Measurements from ENCODE around the gene CCDC33. TPM values are rescaled to one million over a fixed set of nuclear protein-coding genes. Genes with fewer than 3 reads are reported as not detected.

Gene CCDC33
- total and polyA plus RNA-seq, 10 of the 15 experiments (the other 5 are each of a cell fraction or from before 2014, with no cell fraction given), result 0.57 to 5.8 (median 4.3) TPM

GRCh38 chr15:74239051-74239705 is 3.1 kb downstream of the CCDC33 start:
- RAD21 ChIA-PET (ENCODE audit: unreplicated experiment), result no interaction called here
- H3K27ac ChIP-seq (ENCODE audit: control insufficient read depth, insufficient read depth), result no peak overlapping the region
- H3K4me1 ChIP-seq (ENCODE audit: control insufficient read depth, insufficient read depth, low read length), result peaks cover 19% of the 10 kb centered on the region
- in situ Hi-C loops (cut with MboI) (no loop called here), intact Hi-C loops (cut with micrococcal nuclease; ENCODE audit: unreplicated experiment) (no loop called here)
- no peaks in the 10 kb centered on the region for H3K36me3 ChIP-seq (ENCODE audit: control insufficient read depth in 2 of 2, insufficient read depth in 2 of 2, low read length in 1 of 2)
- H3K9me3 ChIP-seq (replicated peaks; ENCODE audit: control insufficient read depth, insufficient read depth, low read length), result no peaks in the 10 kb centered on the region
- no TSS peak for BruUV-seq (replicated peaks)
- no peak overlapping the region for H3K4me3 ChIP-seq
- no peak overlapping the region for H3K4me2 ChIP-seq (ENCODE audit: control insufficient read depth, insufficient read depth)
- 51% methylated on average over 6 of the region's 6 CpGs for WGBS (ENCODE audit: insufficient coverage, insufficient replicate concordance, low lambda C conversion rate, missing lambda C conversion rate)
- POLR2A ChIA-PET, result no interaction called here
- no peaks in the 10 kb centered on the region for H3K27me3 ChIP-seq (replicated peaks in 1 of 2; ENCODE audit: control insufficient read depth in 2 of 2, insufficient read depth in 2 of 2, low read length in 1 of 2)
- ATAC-seq (no peak), FAIRE-seq (no peak), DNase-seq (ENCODE audit: low read depth, low spot score) (no peak)
- no peak overlapping the region for H2AFZ ChIP-seq (ENCODE audit: control insufficient read depth, low read depth, low read length)
- CTCF ChIA-PET, result interaction anchor here (1.0 to 1.2 kb wide), 3 partner anchors 82 to 86 kb away, joined by 3 read pairs; no protein-coding TSS in a partner anchor
- no peak overlapping the region for H3K9ac ChIP-seq (ENCODE audit: control insufficient read depth, insufficient read depth, low read length)
- SMC1A ChIA-PET (ENCODE audit: uncharacterized antibody, unreplicated experiment), result no interaction called here
- TF ChIP-seq IKZF1 (conservative IDR thresholded peaks at IDR 0.05), result no peak
- no peak for TF ChIP-seq RELA (IDR thresholded peaks at IDR 0.05; ENCODE audit: borderline replicate concordance, partially characterized antibody)
- no peak for TF ChIP-seq USF1 (IDR thresholded peaks at IDR 0.05; ENCODE audit: borderline replicate concordance, extremely low read length, insufficient read depth, low read depth, low read length)
- TF ChIP-seq ZNF274 (IDR thresholded peaks at IDR 0.05; ENCODE audit: insufficient read depth, insufficient read length), result no peak
- no peak for TF ChIP-seq PBX3 (IDR thresholded peaks at IDR 0.05; ENCODE audit: insufficient replicate concordance, low read depth, low read length)
- no peak for TF ChIP-seq IRF4 (IDR thresholded peaks at IDR 0.05; ENCODE audit: low read depth, low read length)
- no peak for TF ChIP-seq E4F1 (IDR thresholded peaks at IDR 0.05; ENCODE audit: borderline replicate concordance, partially characterized antibody)
- TF ChIP-seq SRF (IDR thresholded peaks at IDR 0.05; ENCODE audit: low read depth in 2 of 2, low read length in 2 of 2), result no peak
- TF ChIP-seq HDAC2 (IDR thresholded peaks at IDR 0.05), result no peak
- no peak for TF ChIP-seq EED (IDR thresholded peaks at IDR 0.05; ENCODE audit: low read depth)
- TF ChIP-seq MYC (IDR thresholded peaks at IDR 0.05; ENCODE audit: insufficient read depth, insufficient read length, insufficient replicate concordance, low read length, severe bottlenecking), result no peak
- no peak for TF ChIP-seq PAX8 (IDR thresholded peaks at IDR 0.05)
- TF ChIP-seq ASH2L (IDR thresholded peaks at IDR 0.05; ENCODE audit: borderline replicate concordance, low read depth), result no peak
- no peak for TF ChIP-seq CHD1 (IDR thresholded peaks at IDR 0.05; ENCODE audit: low read depth, low read length)
- no peak for TF ChIP-seq POLR2AphosphoS2 (IDR thresholded peaks at IDR 0.05; ENCODE audit: low read depth, low read length)
- TF ChIP-seq NR2F1 (conservative IDR thresholded peaks at IDR 0.05), result no peak
- no peaks in the 10 kb centered on the region for H3K79me2 ChIP-seq (ENCODE audit: control insufficient read depth, insufficient read depth, low read length)
- no peaks in the 10 kb centered on the region for H4K20me1 ChIP-seq (ENCODE audit: control insufficient read depth, insufficient read depth)

Measured in GM12878 (cell line).